ENCODE results near the gene PTGES. TPM values are rescaled to one million over a fixed set of nuclear protein-coding genes. Genes with fewer than 3 reads are reported as not detected.
"Not testable (repeated sequence)": the region's sequence is repeated elsewhere in the genome, so short reads cannot be mapped to it uniquely, and the experiment has no call there.

PTGES gene
- total RNA-seq, 2 experiments from 2014 or later, result not detected

- Mint-ChIP-seq H3K4me3 (no peak overlapping the region), H3K27ac (no peak overlapping the region)
Measured at GRCh38 chr9:129762985-129763926, 10.4 kb upstream of the PTGES start.

DNA sequence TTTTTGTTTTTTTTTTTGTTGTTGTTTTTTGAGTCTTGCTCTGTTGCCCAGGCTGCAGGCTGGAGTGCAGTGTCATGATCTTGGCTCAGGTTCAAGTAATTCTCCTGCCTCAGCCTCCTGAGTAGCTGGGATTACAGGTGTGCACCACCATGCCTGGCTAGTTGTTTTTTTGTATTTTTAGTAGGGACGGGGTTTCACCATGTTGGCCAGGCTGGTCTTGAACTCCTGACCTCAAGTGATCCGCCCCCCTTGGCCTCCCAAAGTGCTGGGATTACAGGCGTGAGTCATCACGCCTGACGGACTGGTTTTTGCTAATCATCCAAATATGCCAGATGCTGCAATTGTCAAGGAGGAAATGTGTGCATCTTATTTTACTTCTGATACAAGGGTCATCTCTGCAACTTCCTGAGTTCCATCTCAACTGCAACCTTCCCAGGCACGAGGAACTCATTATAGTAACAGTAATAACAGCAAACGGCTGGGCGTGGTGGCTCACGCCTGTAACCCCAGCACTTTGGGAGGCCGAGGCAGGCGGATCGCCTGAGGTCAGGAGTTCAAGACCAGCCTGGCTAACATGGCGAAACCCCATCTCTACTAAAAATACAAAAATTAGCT is 9.6 kb upstream of the PTGES start:
- CTCF ChIA-PET, result interaction anchor here (1.8 kb wide), 1 partner anchor 14 kb away, joined by 6 read pairs; no protein-coding TSS in a partner anchor
- H3K9me3 Mint-ChIP-seq; H3K4me3 Mint-ChIP-seq; H3K36me3 Mint-ChIP-seq (ENCODE audit: low read depth); DNase-seq; H3K27ac Mint-ChIP-seq; POLR2A ChIA-PET; H3K4me1 Mint-ChIP-seq; H3K27me3 Mint-ChIP-seq: not testable (repeated sequence)

More at GRCh38 chr9:129762985-129763926, 10.4 kb upstream of the PTGES start:
- DNase-seq, result no peak
- no peaks in the 10 kb centered on the region for H3K9me3 Mint-ChIP-seq
- POLR2A ChIA-PET, result no interaction called here
- H3K4me1 Mint-ChIP-seq, result peaks cover under 1% of the 10 kb centered on the region
- CTCF ChIA-PET, result interaction anchor here (0.7 to 1.8 kb wide), 3 partner anchors 13 to 591 kb away, joined by 3 to 6 read pairs (median 3); no protein-coding TSS in a partner anchor
- H3K27me3 Mint-ChIP-seq, result no peaks in the 10 kb centered on the region
- no peaks in the 10 kb centered on the region for H3K36me3 Mint-ChIP-seq (ENCODE audit: low read depth)

- no peak overlapping the region for H3K4me3 Mint-ChIP-seq
Measured at GRCh38 chr9:129761901-129762369, 9.1 kb upstream of the PTGES start.

DNA sequence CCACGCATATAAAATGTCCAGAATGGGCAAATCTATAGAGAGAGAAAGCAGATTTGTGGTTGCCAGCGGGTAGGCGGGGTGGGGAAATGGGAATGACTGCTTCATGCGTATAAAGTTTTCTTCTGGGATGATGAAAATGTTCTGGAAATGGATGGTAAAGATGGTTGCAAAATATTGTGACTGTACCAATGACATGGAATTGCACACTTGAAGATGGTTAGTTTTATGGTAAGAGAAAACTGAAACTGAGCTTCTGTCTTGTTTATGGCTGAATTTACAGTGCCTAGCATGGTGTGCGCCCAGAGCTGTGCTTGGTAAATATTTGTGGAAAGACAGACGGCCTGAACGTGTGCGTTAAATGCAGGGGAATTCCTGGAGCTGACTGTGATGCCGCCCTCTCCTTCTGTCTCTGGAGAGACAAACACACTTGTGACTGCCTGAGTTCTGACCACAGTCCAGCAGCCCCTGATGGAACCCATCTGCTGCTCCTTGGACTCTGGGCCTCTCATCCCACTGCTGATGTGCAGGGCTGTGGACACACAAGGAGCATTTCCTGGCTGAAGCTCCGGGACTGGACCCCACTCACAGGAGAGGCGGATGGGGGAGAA is 8.6 kb upstream of the PTGES start:
- peaks cover 3% of the 10 kb centered on the region for H3K27me3 Mint-ChIP-seq
- no peak overlapping the region for H3K4me3 Mint-ChIP-seq
- H3K4me1 Mint-ChIP-seq, result peaks cover 12% of the 10 kb centered on the region
- no peak overlapping the region for H3K27ac Mint-ChIP-seq
- no peak for DNase-seq
- CTCF ChIA-PET, result interaction anchor here (1.3 kb wide), 1 partner anchor 12 kb away, joined by 3 read pairs; no protein-coding TSS in a partner anchor
- H3K36me3 Mint-ChIP-seq (ENCODE audit: low read depth), result no peaks in the 10 kb centered on the region
- POLR2A ChIA-PET, result no interaction called here
- no peaks in the 10 kb centered on the region for H3K9me3 Mint-ChIP-seq

More at GRCh38 chr9:129761901-129762369, 9.1 kb upstream of the PTGES start:
- no peak for DNase-seq
- H3K9me3 Mint-ChIP-seq, result no peaks in the 10 kb centered on the region
- ChIA-PET CTCF (interaction anchor here (1.3 kb wide), 1 partner anchor 13 kb away, joined by 3 read pairs; no protein-coding TSS in a partner anchor), POLR2A (no interaction called here)
- H3K27me3 Mint-ChIP-seq, result peaks cover 3% of the 10 kb centered on the region
- H3K27ac Mint-ChIP-seq, result no peak overlapping the region
- no peaks in the 10 kb centered on the region for H3K36me3 Mint-ChIP-seq (ENCODE audit: low read depth)
- H3K4me1 Mint-ChIP-seq, result peaks cover 11% of the 10 kb centered on the region

- H3K36me3 Mint-ChIP-seq (ENCODE audit: low read depth); H3K27ac Mint-ChIP-seq; DNase-seq; H3K27me3 Mint-ChIP-seq; POLR2A ChIA-PET; H3K9me3 Mint-ChIP-seq; H3K4me3 Mint-ChIP-seq: not testable (repeated sequence)
- CTCF ChIA-PET, result interaction anchor here (0.5 to 1.3 kb wide), 2 partner anchors 12 to 299 kb away, joined by 3 read pairs; no protein-coding TSS in a partner anchor
- peaks cover 12% of the 10 kb centered on the region for H3K4me1 Mint-ChIP-seq
Measured at GRCh38 chr9:129760784-129761183, 7.9 kb upstream of the PTGES start.

GRCh38 chr9:129759804-129760502 is 7.1 kb upstream of the PTGES start:
- H3K4me1 Mint-ChIP-seq, result peaks cover 12% of the 10 kb centered on the region
- peaks cover 3% of the 10 kb centered on the region for H3K27me3 Mint-ChIP-seq
- no peaks in the 10 kb centered on the region for H3K9me3 Mint-ChIP-seq
- ChIA-PET CTCF (interaction anchor here (0.5 to 1.2 kb wide), 4 partner anchors 17 to 300 kb away, joined by 3 to 4 read pairs (median 3); no protein-coding TSS in a partner anchor), POLR2A (no interaction called here)
- no peak for DNase-seq
- H3K27ac Mint-ChIP-seq, result no peak overlapping the region
- H3K4me3 Mint-ChIP-seq, result no peak overlapping the region
- H3K36me3 Mint-ChIP-seq (ENCODE audit: low read depth), result no peaks in the 10 kb centered on the region

GRCh38 chr9:129759319-129759718 is 6.5 kb upstream of the PTGES start:
- Mint-ChIP-seq H3K27me3 (peaks cover 3% of the 10 kb centered on the region), H3K4me1 (peaks cover 12% of the 10 kb centered on the region), H3K36me3 (ENCODE audit: low read depth) (no peaks in the 10 kb centered on the region), H3K27ac (no peak overlapping the region), H3K9me3 (no peaks in the 10 kb centered on the region), H3K4me3 (no peak overlapping the region)
- ChIA-PET POLR2A (no interaction called here), CTCF (interaction anchor here (0.6 to 1.2 kb wide), 5 partner anchors 13 to 97 kb away, joined by 3 to 4 read pairs (median 3); no protein-coding TSS in a partner anchor)
- no peak for DNase-seq

- ChIA-PET CTCF (interaction anchor here (0.6 to 4.6 kb wide), 2 partner anchors 18 to 34 kb away, joined by 3 to 19 read pairs; no protein-coding TSS in a partner anchor), POLR2A (no interaction called here)
- Mint-ChIP-seq H3K27me3 (peaks cover 6% of the 10 kb centered on the region), H3K36me3 (ENCODE audit: low read depth) (no peaks in the 10 kb centered on the region), H3K4me1 (peaks cover 25% of the 10 kb centered on the region), H3K9me3 (no peaks in the 10 kb centered on the region), H3K27ac (no peak overlapping the region), H3K4me3 (no peak overlapping the region)
- no peak for DNase-seq
Measured at GRCh38 chr9:129757045-129757444, 4.2 kb upstream of the PTGES start.

DNA sequence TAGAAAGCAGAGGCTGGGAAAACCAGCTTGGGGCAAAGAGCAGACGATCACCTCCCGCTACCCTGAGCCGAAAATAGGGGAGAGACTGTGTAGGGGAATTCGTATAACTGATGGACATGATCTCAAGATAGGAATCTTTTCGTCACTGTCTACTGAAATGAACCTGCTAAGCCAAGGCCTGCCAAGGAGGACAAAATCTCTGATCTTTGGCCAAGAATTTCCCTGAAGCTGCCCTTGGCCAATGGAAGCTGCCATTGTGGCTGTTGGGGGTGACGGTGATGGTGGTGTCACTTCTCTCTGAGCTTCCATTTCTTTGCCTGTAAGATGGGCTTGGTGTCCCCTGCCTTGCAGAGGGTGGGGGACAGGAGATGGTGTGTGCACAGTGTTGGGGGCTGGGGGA is 3.3 kb upstream of the PTGES start:
- no peaks in the 10 kb centered on the region for H3K36me3 Mint-ChIP-seq (ENCODE audit: low read depth)
- peaks cover 25% of the 10 kb centered on the region for H3K4me1 Mint-ChIP-seq
- CTCF ChIA-PET, result interaction anchor here (0.6 to 4.6 kb wide), 2 partner anchors 12 to 17 kb away, joined by 3 to 19 read pairs; no protein-coding TSS in a partner anchor
- no peak for DNase-seq
- peaks cover 6% of the 10 kb centered on the region for H3K27me3 Mint-ChIP-seq
- H3K9me3 Mint-ChIP-seq, result no peaks in the 10 kb centered on the region
- H3K4me3 Mint-ChIP-seq, result no peak overlapping the region
- no peak overlapping the region for H3K27ac Mint-ChIP-seq
- POLR2A ChIA-PET, result no interaction called here

- CTCF ChIA-PET, result interaction anchor here (1.4 to 4.6 kb wide), 2 partner anchors 16 to 22 kb away, joined by 4 to 19 read pairs; no protein-coding TSS in a partner anchor
Measured at GRCh38 chr9:129755151-129755550, 2.3 kb upstream of the PTGES start.

DNA sequence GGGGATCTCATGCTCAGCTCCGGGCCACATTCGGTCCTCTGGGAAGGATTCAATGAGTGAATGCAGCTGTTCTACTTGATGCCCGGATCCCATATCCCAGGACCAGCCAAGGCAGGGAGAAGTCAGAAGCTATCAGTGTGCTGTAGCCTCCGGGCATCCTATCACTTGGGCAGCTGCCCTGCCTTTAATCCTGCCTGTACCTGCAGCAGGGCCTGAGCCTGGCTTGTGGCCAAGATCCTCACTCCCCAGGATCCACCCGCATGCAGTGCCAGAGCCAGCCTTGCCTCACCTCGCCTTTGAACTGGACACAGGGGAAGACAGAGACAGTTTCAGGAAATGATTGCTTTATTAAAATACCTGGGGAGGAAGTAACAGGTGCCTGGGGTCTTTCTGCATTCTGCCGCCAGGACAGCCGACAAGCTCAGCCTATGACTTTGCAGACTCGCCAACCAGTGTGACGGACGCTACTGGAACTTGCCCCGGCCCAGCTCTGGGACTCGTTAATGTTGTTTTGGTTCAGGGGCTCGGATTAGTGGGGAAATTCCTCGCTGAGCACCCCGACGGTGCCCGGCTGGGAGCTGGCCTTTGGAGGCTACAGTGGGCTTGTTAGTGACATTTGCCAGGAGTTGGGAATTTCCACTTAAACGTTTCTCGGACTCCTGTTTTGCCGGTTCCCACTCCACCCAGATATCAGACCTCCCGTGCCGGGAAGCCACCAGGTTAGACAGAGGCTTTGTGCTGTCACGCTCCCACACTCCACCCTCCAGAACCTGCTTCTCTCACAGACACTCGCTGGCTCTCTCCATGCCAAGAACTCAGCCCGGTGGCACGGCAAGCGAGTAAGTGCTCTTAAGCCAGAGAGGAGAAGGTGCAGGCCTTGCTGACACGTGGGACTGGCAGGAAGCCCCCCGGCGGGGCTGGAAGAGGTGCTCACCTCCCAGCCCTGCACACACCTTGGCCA is 721 bp downstream of the PTGES start:
- no peak for DNase-seq
- H3K4me3 Mint-ChIP-seq, result no peak overlapping the region
- ChIA-PET CTCF (interaction anchor here (0.6 to 1.6 kb wide), 3 partner anchors 10 to 647 kb away, joined by 3 to 6 read pairs (median 5); no protein-coding TSS in a partner anchor), POLR2A (no interaction called here)
- H3K9me3 Mint-ChIP-seq, result no peaks in the 10 kb centered on the region
- H3K27ac Mint-ChIP-seq, result no peak overlapping the region
- peaks cover 15% of the 10 kb centered on the region for H3K4me1 Mint-ChIP-seq
- H3K27me3 Mint-ChIP-seq, result peaks cover 3% of the 10 kb centered on the region
- H3K36me3 Mint-ChIP-seq (ENCODE audit: low read depth), result no peaks in the 10 kb centered on the region

More at GRCh38 chr9:129755151-129755550, 2.3 kb upstream of the PTGES start:
- POLR2A ChIA-PET, result no interaction called here
- Mint-ChIP-seq H3K27me3 (peaks cover 6% of the 10 kb centered on the region), H3K4me1 (peaks cover 25% of the 10 kb centered on the region), H3K27ac (no peak overlapping the region), H3K9me3 (no peaks in the 10 kb centered on the region), H3K36me3 (ENCODE audit: low read depth) (no peaks in the 10 kb centered on the region), H3K4me3 (no peak overlapping the region)
- DNase-seq, result no peak
